Stimulated activated naive CD8-positive, alpha-beta T cell treated with anti-CD3 and anti-CD28 coated beads, Interleukin-15, Interleukin-2, amounts not matched to agents 100 ng/mL and 50 ng/mL, for 24 hours (primary cell): ENCODE data around the gene MLIP.

ENCODE experiments used
- H3K27ac Mint-ChIP-seq: one replicate; pipeline ENCODE4 v1.8.0; 2021; ENCODE audit warnings: mild to moderate bottlenecking, mixed read lengths
- H3K27me3 Mint-ChIP-seq: one replicate; pipeline ENCODE4 v1.8.0; 2021; ENCODE audit warnings: mixed read lengths
- H3K36me3 Mint-ChIP-seq: one replicate; pipeline ENCODE4 v1.8.0; 2021; ENCODE audit warnings: low read depth, mixed read lengths
- H3K4me1 Mint-ChIP-seq: one replicate; pipeline ENCODE4 v1.8.0; 2021; ENCODE audit warnings: low read depth, mixed read lengths
- H3K4me3 Mint-ChIP-seq: one replicate; pipeline ENCODE4 v1.8.0; 2021; ENCODE audit warnings: mild to moderate bottlenecking, mixed read lengths
- H3K9me3 Mint-ChIP-seq: one replicate; pipeline ENCODE4 v1.8.0; 2021; ENCODE audit warnings: mixed read lengths

Gene MLIP

GRCh38 chr6:54107470-54108090 is 3.7 kb upstream of the MLIP start:
- Mint-ChIP-seq H3K4me3 (no peak overlapping the region), H3K27me3 (no peaks in the 10 kb centered on the region), H3K4me1 (no peaks in the 10 kb centered on the region), H3K27ac (no peak overlapping the region), H3K36me3 (no peaks in the 10 kb centered on the region), H3K9me3 (no peaks in the 10 kb centered on the region)

- no peaks in the 10 kb centered on the region for H3K9me3 Mint-ChIP-seq
- no peaks in the 10 kb centered on the region for H3K27me3 Mint-ChIP-seq
- no peaks in the 10 kb centered on the region for H3K4me1 Mint-ChIP-seq
- no peak overlapping the region for H3K27ac Mint-ChIP-seq
- no peaks in the 10 kb centered on the region for H3K36me3 Mint-ChIP-seq
- no peak overlapping the region for H3K4me3 Mint-ChIP-seq
Measured at GRCh38 chr6:54108271-54108670, 3.0 kb upstream of the MLIP start.

- Mint-ChIP-seq H3K4me1 (no peaks in the 10 kb centered on the region), H3K9me3 (no peaks in the 10 kb centered on the region), H3K27me3 (no peaks in the 10 kb centered on the region), H3K36me3 (no peaks in the 10 kb centered on the region), H3K4me3 (no peak overlapping the region), H3K27ac (no peak overlapping the region)
Measured at GRCh38 chr6:54109586-54109985, 1.7 kb upstream of the MLIP start.

GRCh38 chr6:54112151-54112650 is 958 bp downstream of the MLIP start:
- Mint-ChIP-seq H3K4me3 (no peak overlapping the region), H3K9me3 (no peaks in the 10 kb centered on the region), H3K36me3 (no peaks in the 10 kb centered on the region), H3K27me3 (no peaks in the 10 kb centered on the region), H3K27ac (no peak overlapping the region), H3K4me1 (no peaks in the 10 kb centered on the region)

GRCh38 chr6:54114991-54115390 is 3.7 kb downstream of the MLIP start:
- no peaks in the 10 kb centered on the region for H3K27me3 Mint-ChIP-seq
- H3K4me3 Mint-ChIP-seq, result no peak overlapping the region
- no peaks in the 10 kb centered on the region for H3K9me3 Mint-ChIP-seq
- no peaks in the 10 kb centered on the region for H3K4me1 Mint-ChIP-seq
- H3K27ac Mint-ChIP-seq, result no peak overlapping the region
- no peaks in the 10 kb centered on the region for H3K36me3 Mint-ChIP-seq

- Mint-ChIP-seq H3K9me3 (no peaks in the 10 kb centered on the region), H3K4me3 (no peak overlapping the region), H3K4me1 (no peaks in the 10 kb centered on the region), H3K36me3 (no peaks in the 10 kb centered on the region), H3K27me3 (no peaks in the 10 kb centered on the region), H3K27ac (no peak overlapping the region)
Measured at GRCh38 chr6:54115966-54116365, 4.7 kb downstream of the MLIP start.

- H3K4me1 Mint-ChIP-seq, result no peaks in the 10 kb centered on the region
- H3K9me3 Mint-ChIP-seq, result no peaks in the 10 kb centered on the region
- H3K27ac Mint-ChIP-seq, result no peak overlapping the region
- no peaks in the 10 kb centered on the region for H3K36me3 Mint-ChIP-seq
- H3K4me3 Mint-ChIP-seq, result no peak overlapping the region
- H3K27me3 Mint-ChIP-seq, result no peaks in the 10 kb centered on the region
Measured at GRCh38 chr6:54118117-54118516, 6.9 kb downstream of the MLIP start.

GRCh38 chr6:54125493-54125892 is 14.2 kb downstream of the MLIP start:
- Mint-ChIP-seq H3K27ac (no peak overlapping the region), H3K9me3 (no peaks in the 10 kb centered on the region), H3K36me3 (no peaks in the 10 kb centered on the region), H3K4me3 (no peak overlapping the region), H3K4me1 (no peaks in the 10 kb centered on the region), H3K27me3 (no peaks in the 10 kb centered on the region)

- no peaks in the 10 kb centered on the region for H3K36me3 Mint-ChIP-seq
- H3K4me3 Mint-ChIP-seq, result no peak overlapping the region
- no peak overlapping the region for H3K27ac Mint-ChIP-seq
- no peaks in the 10 kb centered on the region for H3K27me3 Mint-ChIP-seq
- no peaks in the 10 kb centered on the region for H3K9me3 Mint-ChIP-seq
- no peaks in the 10 kb centered on the region for H3K4me1 Mint-ChIP-seq
Measured at GRCh38 chr6:54130179-54130578, 18.9 kb downstream of the MLIP start.

GRCh38 chr6:54132587-54132986 is 21.3 kb downstream of the MLIP start:
- H3K4me1 Mint-ChIP-seq, result no peaks in the 10 kb centered on the region
- H3K9me3 Mint-ChIP-seq, result peaks cover 10% of the 10 kb centered on the region
- no peaks in the 10 kb centered on the region for H3K27me3 Mint-ChIP-seq
- no peak overlapping the region for H3K4me3 Mint-ChIP-seq
- H3K36me3 Mint-ChIP-seq, result no peaks in the 10 kb centered on the region
- H3K27ac Mint-ChIP-seq, result no peak overlapping the region

- H3K27me3 Mint-ChIP-seq, result no peaks in the 10 kb centered on the region
- no peak overlapping the region for H3K27ac Mint-ChIP-seq
- no peaks in the 10 kb centered on the region for H3K36me3 Mint-ChIP-seq
Measured at GRCh38 chr6:54133186-54133585, 21.9 kb downstream of the MLIP start.

GRCh38 chr6:54134935-54135334 is 23.7 kb downstream of the MLIP start:
- no peak overlapping the region for H3K4me3 Mint-ChIP-seq
- no peaks in the 10 kb centered on the region for H3K27me3 Mint-ChIP-seq
- H3K27ac Mint-ChIP-seq, result no peak overlapping the region
- no peaks in the 10 kb centered on the region for H3K36me3 Mint-ChIP-seq
- no peaks in the 10 kb centered on the region for H3K4me1 Mint-ChIP-seq
- H3K9me3 Mint-ChIP-seq, result peaks cover 14% of the 10 kb centered on the region

More at GRCh38 chr6:54133186-54133585, 21.9 kb downstream of the MLIP start:
- peaks cover 14% of the 10 kb centered on the region for H3K9me3 Mint-ChIP-seq
- H3K4me3 Mint-ChIP-seq, result no peak overlapping the region
- no peaks in the 10 kb centered on the region for H3K4me1 Mint-ChIP-seq

GRCh38 chr6:54135665-54136369 is 24.6 kb downstream of the MLIP start:
- Mint-ChIP-seq H3K9me3 (peaks cover 14% of the 10 kb centered on the region), H3K4me3 (no peak overlapping the region), H3K27ac (no peak overlapping the region), H3K27me3 (no peaks in the 10 kb centered on the region), H3K4me1 (no peaks in the 10 kb centered on the region), H3K36me3 (no peaks in the 10 kb centered on the region)

GRCh38 chr6:54138795-54139194 is 27.6 kb downstream of the MLIP start:
- Mint-ChIP-seq H3K4me1 (no peaks in the 10 kb centered on the region), H3K36me3 (no peaks in the 10 kb centered on the region), H3K4me3 (no peak overlapping the region), H3K27ac (no peak overlapping the region), H3K27me3 (no peaks in the 10 kb centered on the region), H3K9me3 (peaks cover 14% of the 10 kb centered on the region)

GRCh38 chr6:54140811-54141210 is 29.6 kb downstream of the MLIP start:
- Mint-ChIP-seq H3K4me1 (no peaks in the 10 kb centered on the region), H3K36me3 (no peaks in the 10 kb centered on the region), H3K27ac (no peak overlapping the region), H3K27me3 (no peaks in the 10 kb centered on the region), H3K4me3 (no peak overlapping the region), H3K9me3 (peaks cover 14% of the 10 kb centered on the region)
